ENCODE measurements around the gene PIK3CB. TPM values are rescaled to one million over a fixed set of nuclear protein-coding genes. Genes with fewer than 3 reads are reported as not detected.
"Not testable (repeated sequence)": the region's sequence is repeated elsewhere in the genome, so short reads cannot be mapped to it uniquely, and the experiment has no call there.

Gene PIK3CB
- total and polyA plus RNA-seq, 9 donors = 10.6 to 27.1 (median 16.5) TPM

DNA sequence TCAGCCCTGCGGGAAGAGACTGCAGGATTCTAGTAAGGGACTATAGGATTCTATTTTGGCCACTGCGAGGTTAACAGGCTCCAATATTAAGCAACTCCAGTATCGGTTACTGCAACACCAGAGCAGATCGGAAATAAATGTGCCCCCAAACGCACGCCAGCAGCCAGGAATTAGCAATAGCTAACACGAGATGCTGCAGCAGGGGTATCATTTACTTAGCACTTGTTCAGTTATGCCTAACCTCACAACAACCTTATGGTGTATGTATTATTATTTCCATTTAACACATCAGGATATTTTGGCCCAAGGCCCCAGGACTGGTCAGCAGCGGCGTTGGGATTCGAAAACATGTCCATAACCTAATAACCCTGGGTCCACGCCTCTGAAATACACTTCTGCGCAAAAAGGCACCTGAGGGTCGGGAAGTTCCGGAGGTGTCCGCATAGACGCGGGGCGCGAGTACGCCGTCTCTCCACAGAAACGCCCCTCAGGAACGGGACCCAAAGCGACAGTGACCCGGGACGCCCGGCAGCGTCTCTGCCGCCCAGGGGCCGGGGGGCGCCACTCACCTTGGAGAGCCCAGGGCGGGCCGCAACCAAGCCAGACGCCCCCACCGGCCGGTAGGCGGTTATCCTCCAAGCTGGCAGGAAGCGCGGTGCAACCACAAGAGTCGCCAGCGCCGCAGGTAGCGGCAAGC, 681 bp downstream of the PIK3CB start:
- peak in 2 of 5 donors; percentile 40 to 65 for DNase-seq
- 0 to 1% (median 1%) methylated on average over 25 to 43 of the region's 43 CpGs for WGBS, 3 donors
- Histone ChIP-seq H3K27ac (peak overlapping the region; percentile 95), H3K9me3 (no peaks in the 10 kb centered on the region), H3K27me3 (no peaks in the 10 kb centered on the region), H3K36me3 (no peaks in the 10 kb centered on the region), H3K4me1 (ENCODE audit: insufficient read depth) (peaks cover 2% of the 10 kb centered on the region), H3K4me3 (peak overlapping the region; percentile 65)
- intact Hi-C loops (cut with DNase I) = loop anchor here in 2 of 4 donors (10.0 kb wide), 3 partner anchors 59 to 229 kb away; partner anchors contain the start of gene FAIM (in 1 of the 2)
- TF ChIP-seq, protein P1, sequence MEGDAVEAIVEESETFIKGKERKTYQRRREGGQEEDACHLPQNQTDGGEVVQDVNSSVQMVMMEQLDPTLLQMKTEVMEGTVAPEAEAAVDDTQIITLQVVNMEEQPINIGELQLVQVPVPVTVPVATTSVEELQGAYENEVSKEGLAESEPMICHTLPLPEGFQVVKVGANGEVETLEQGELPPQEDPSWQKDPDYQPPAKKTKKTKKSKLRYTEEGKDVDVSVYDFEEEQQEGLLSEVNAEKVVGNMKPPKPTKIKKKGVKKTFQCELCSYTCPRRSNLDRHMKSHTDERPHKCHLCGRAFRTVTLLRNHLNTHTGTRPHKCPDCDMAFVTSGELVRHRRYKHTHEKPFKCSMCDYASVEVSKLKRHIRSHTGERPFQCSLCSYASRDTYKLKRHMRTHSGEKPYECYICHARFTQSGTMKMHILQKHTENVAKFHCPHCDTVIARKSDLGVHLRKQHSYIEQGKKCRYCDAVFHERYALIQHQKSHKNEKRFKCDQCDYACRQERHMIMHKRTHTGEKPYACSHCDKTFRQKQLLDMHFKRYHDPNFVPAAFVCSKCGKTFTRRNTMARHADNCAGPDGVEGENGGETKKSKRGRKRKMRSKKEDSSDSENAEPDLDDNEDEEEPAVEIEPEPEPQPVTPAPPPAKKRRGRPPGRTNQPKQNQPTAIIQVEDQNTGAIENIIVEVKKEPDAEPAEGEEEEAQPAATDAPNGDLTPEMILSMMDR (IDR thresholded peaks at IDR 0.05) = peak in 1 of 3 donors; percentile 55
- no peak for TF ChIP-seq POLR2A (IDR thresholded peaks at IDR 0.05)
- no peak for TF ChIP-seq EP300 (IDR thresholded peaks at IDR 0.05)

GRCh38 chr3:138832473-138833057, 2.2 kb downstream of the PIK3CB start:
- not testable (repeated sequence) for H3K9me3 ChIP-seq; H3K27ac ChIP-seq; H3K4me1 ChIP-seq (ENCODE audit: insufficient read depth); DNase-seq; H3K27me3 ChIP-seq; H3K4me3 ChIP-seq; H3K36me3 ChIP-seq
- WGBS, 3 donors = 96 to 98% (median 97%) methylated on average over 27 of the region's 27 CpGs
- intact Hi-C loops (cut with DNase I) = loop anchor here in 2 of 4 donors (10.0 kb wide), 3 partner anchors 58 to 228 kb away; partner anchors contain the start of gene FAIM (in 1 of the 2)

DNA sequence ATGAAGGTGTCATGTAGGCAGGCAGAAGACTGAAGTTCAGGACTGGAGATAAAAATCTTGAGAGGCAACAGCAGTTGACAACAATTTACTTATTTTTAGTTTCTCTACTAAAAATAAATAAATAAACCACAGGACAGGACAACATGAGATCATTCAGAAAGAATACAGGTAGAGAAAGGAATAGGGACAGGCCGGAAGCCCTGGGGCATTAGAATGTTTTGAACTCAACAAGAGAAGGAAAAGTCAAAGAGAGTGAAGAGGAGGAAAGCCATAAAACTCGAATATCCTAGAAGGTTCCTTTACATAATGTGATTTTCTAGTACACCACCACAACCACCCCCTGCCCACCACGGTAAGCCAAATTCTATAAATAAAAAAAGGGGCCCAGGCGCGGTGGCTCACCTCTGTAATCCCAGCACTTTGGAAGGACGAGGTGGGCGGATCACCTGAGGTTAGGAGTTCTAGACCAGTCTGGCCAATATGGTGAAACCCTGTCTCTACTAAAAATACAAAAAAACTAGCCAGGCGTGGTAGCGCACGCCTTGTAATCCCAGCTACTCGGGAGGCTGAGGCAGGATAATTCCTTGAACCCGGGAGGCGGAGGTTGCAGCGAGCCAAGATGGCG, 4.7 kb downstream of the PIK3CB start:
- intact Hi-C loops (cut with DNase I) = loop anchor here in 2 of 4 donors (10.0 kb wide), 3 partner anchors 55 to 225 kb away; partner anchors contain the start of gene FAIM (in 1 of the 2)
- H3K4me3 ChIP-seq = no peak overlapping the region
- H3K9me3 ChIP-seq = no peaks in the 10 kb centered on the region
- no peak overlapping the region for H3K27ac ChIP-seq
- 95 to 96% (median 96%) methylated on average over 15 of the region's 15 CpGs for WGBS, 3 donors
- no peak for DNase-seq
- no peaks in the 10 kb centered on the region for H3K4me1 ChIP-seq (ENCODE audit: insufficient read depth)
- no peak for TF ChIP-seq POLR2A (IDR thresholded peaks at IDR 0.05)
- no peak for TF ChIP-seq EP300 (IDR thresholded peaks at IDR 0.05)
- TF ChIP-seq, protein P1 (IDR thresholded peaks at IDR 0.05) = no peak
- no peaks in the 10 kb centered on the region for H3K36me3 ChIP-seq
- no peaks in the 10 kb centered on the region for H3K27me3 ChIP-seq

- TF ChIP-seq POLR2A (IDR thresholded peaks at IDR 0.05) (no peak), EP300 (IDR thresholded peaks at IDR 0.05) (no peak)
- TF ChIP-seq, protein P1 (IDR thresholded peaks at IDR 0.05) = no peak
- no peak for DNase-seq
- no peaks in the 10 kb centered on the region for H3K4me1 ChIP-seq (ENCODE audit: insufficient read depth)
- intact Hi-C loops (cut with DNase I) = no loop called here
- no peaks in the 10 kb centered on the region for H3K9me3 ChIP-seq
- H3K27me3 ChIP-seq = no peaks in the 10 kb centered on the region
- no peak overlapping the region for H3K4me3 ChIP-seq
- H3K27ac ChIP-seq = no peak overlapping the region
- no peaks in the 10 kb centered on the region for H3K36me3 ChIP-seq
- 88 to 90% (median 90%) methylated on average over 3 of the region's 3 CpGs for WGBS, 3 donors
Measured at GRCh38 chr3:138829097-138829496, 5.6 kb downstream of the PIK3CB start.
